ENCODE data around the gene SHCBP1L. TPM values are rescaled to one million over a fixed set of nuclear protein-coding genes. Genes with fewer than 3 reads are reported as not detected.

SHCBP1L gene
- total RNA-seq, 1 donor from 2014 or later, result not detected

DNA sequence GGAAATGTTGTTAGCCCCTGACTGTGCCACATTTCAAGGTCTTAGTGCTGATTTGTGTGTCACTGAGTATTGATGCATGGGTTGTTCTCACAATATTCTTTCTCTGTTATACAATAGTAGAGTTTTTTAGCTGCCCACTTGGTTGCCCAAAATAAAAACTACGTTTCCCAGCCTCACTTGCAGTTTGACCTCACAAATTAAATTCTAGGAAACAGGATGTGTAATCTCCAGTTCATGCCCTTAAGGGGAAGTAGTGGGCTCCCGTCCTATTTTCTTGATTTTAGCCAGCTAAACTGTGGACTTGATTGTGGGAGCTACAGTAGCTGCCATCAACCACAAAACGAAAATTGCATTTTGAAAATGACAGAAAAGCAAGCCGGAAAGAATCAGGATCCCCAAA lies 42.9 kb upstream of the SHCBP1L start:
- Histone ChIP-seq H3K27me3 (ENCODE audit: control insufficient read depth, insufficient read depth, low read length) (no peaks in the 10 kb centered on the region), H3K4me3 (ENCODE audit: low read depth, low read length) (no peak overlapping the region), H3K36me3 (ENCODE audit: control insufficient read depth, insufficient read depth, low read length) (no peaks in the 10 kb centered on the region)
- DNase-seq (ENCODE audit: low read depth) (no peak), FAIRE-seq (no peak)
- TF ChIP-seq, protein P1, sequence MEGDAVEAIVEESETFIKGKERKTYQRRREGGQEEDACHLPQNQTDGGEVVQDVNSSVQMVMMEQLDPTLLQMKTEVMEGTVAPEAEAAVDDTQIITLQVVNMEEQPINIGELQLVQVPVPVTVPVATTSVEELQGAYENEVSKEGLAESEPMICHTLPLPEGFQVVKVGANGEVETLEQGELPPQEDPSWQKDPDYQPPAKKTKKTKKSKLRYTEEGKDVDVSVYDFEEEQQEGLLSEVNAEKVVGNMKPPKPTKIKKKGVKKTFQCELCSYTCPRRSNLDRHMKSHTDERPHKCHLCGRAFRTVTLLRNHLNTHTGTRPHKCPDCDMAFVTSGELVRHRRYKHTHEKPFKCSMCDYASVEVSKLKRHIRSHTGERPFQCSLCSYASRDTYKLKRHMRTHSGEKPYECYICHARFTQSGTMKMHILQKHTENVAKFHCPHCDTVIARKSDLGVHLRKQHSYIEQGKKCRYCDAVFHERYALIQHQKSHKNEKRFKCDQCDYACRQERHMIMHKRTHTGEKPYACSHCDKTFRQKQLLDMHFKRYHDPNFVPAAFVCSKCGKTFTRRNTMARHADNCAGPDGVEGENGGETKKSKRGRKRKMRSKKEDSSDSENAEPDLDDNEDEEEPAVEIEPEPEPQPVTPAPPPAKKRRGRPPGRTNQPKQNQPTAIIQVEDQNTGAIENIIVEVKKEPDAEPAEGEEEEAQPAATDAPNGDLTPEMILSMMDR (IDR thresholded peaks at IDR 0.05; ENCODE audit: insufficient read depth, low read length, severe bottlenecking), result no peak

DNA sequence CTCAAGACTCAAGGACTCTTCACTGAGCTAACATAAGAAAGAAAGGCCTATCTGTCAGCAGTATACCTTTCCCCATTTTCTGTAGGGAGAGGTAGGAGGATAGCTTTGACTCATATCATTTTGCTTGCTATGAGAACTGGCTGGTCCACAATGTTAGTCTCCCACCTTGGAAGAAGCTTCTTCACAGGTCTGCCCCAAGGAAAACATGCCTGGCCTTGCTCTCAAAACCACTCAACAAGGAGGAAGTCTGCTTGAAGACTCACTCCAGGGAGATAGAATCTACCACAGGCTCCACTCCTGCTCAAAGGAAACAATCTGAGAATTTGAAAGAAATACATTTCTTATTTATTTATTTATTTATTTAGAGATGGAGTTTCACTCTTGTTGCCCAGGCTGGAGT lies 40.8 kb upstream of the SHCBP1L start:
- DNase-seq (ENCODE audit: low read depth), result peak; percentile 89
- H3K36me3 ChIP-seq (ENCODE audit: control insufficient read depth, insufficient read depth, low read length), result no peaks in the 10 kb centered on the region
- TF ChIP-seq, protein P1 (IDR thresholded peaks at IDR 0.05; ENCODE audit: insufficient read depth, low read length, severe bottlenecking), result no peak

GRCh38 chr1:182990413-182991144 lies 37.6 kb upstream of the SHCBP1L start:
- no peak for FAIRE-seq
- no peaks in the 10 kb centered on the region for H3K36me3 ChIP-seq (ENCODE audit: control insufficient read depth, insufficient read depth, low read length)
- TF ChIP-seq, protein P1 (IDR thresholded peaks at IDR 0.05; ENCODE audit: insufficient read depth, low read length, severe bottlenecking), result no peak
- DNase-seq (ENCODE audit: low read depth), result peak; percentile 66
- H3K27me3 ChIP-seq (ENCODE audit: control insufficient read depth, insufficient read depth, low read length), result no peaks in the 10 kb centered on the region
- H3K4me3 ChIP-seq (ENCODE audit: low read depth, low read length), result no peak overlapping the region

More for the DNA sequence above, 40.8 kb upstream of the SHCBP1L start:
- no peak overlapping the region for H3K4me3 ChIP-seq (ENCODE audit: low read depth, low read length)
- no peak for FAIRE-seq
- H3K27me3 ChIP-seq (ENCODE audit: control insufficient read depth, insufficient read depth, low read length), result no peaks in the 10 kb centered on the region

DNA sequence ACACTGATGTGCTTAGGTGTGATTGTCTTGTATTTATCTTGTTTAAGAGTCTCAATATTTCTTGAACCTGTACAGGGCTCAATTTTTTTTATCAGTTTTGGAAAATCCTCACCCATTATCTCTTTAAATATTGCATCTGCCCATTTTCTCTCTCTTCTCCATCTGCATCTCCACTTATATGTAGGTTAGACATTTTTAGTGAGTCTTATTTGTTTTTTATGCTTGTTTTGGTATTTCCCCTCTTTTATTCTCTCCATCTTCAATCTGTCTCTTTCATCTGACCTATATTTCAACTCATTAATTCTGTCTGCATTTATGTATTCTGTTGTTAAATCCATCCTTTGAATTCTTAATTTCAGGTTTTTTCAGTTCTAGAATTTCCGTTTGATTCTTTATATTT lies 32.9 kb upstream of the SHCBP1L start:
- TF ChIP-seq, protein P1 (IDR thresholded peaks at IDR 0.05; ENCODE audit: insufficient read depth, low read length, severe bottlenecking), result no peak
- Histone ChIP-seq H3K27me3 (ENCODE audit: control insufficient read depth, insufficient read depth, low read length) (no peaks in the 10 kb centered on the region), H3K36me3 (ENCODE audit: control insufficient read depth, insufficient read depth, low read length) (no peaks in the 10 kb centered on the region), H3K4me3 (ENCODE audit: low read depth, low read length) (no peak overlapping the region)
- no peak for DNase-seq (ENCODE audit: low read depth)
- no peak for FAIRE-seq

GRCh38 chr1:182984621-182985020 lies 31.7 kb upstream of the SHCBP1L start:
- Histone ChIP-seq H3K36me3 (ENCODE audit: control insufficient read depth, insufficient read depth, low read length) (no peaks in the 10 kb centered on the region), H3K27me3 (ENCODE audit: control insufficient read depth, insufficient read depth, low read length) (no peaks in the 10 kb centered on the region), H3K4me3 (ENCODE audit: low read depth, low read length) (no peak overlapping the region)
- TF ChIP-seq, protein P1 (IDR thresholded peaks at IDR 0.05; ENCODE audit: insufficient read depth, low read length, severe bottlenecking), result no peak
- DNase-seq (ENCODE audit: low read depth) (no peak), FAIRE-seq (no peak)

DNA sequence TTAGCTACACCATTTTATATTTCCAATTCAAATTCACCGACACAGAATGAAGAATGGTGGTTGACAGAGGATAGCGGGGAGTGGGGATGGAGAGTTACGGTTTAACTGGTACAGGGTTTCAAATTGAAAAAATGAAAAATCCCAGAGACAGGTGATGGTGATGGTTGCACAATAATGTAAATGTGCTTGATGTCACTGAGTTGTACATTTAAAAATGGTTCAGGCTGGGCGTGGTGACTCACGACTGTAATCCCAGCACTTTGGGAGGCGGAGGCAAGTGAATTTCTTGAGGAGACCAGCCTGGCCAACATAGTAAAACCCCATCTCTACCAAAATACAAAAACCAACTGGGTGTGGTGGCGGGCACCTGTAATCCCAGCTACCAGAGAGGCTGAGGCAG lies 31.2 kb upstream of the SHCBP1L start:
- FAIRE-seq (no peak), DNase-seq (ENCODE audit: low read depth) (peak; percentile 21)
- Histone ChIP-seq H3K4me3 (ENCODE audit: low read depth, low read length) (no peak overlapping the region), H3K27me3 (ENCODE audit: control insufficient read depth, insufficient read depth, low read length) (no peaks in the 10 kb centered on the region), H3K36me3 (ENCODE audit: control insufficient read depth, insufficient read depth, low read length) (no peaks in the 10 kb centered on the region)
- TF ChIP-seq, protein P1 (IDR thresholded peaks at IDR 0.05; ENCODE audit: insufficient read depth, low read length, severe bottlenecking), result no peak
